MCF 10A (cell line): ENCODE results near the gene ANP32E. TPM values are rescaled to one million over a fixed set of nuclear protein-coding genes. Genes with fewer than 3 reads are reported as not detected.

Experiments
- BruUV-seq: library from RNA; stranded (reverse); fragments of 400-500 nt; replicated peaks from 2 replicates; lab custom pipeline; 2021; lab: Mats Ljungman, UMichigan
- CTCF ChIA-PET: fragments of 300-600 bp; sonication (Branson Sonifier 250); formaldehyde crosslinking; extraction: SDS; loops from one replicate; lab custom pipeline; 2021; ENCODE audit warnings: antibody characterized with exemption, inconsistent platforms; lab: Yijun Ruan, JAX
- POLR2A ChIA-PET: fragments of 300-600, 350-650 bp; sonication (Branson Sonifier 250); formaldehyde crosslinking; extraction: SDS; loops from one replicate; lab custom pipeline; 2020; ENCODE audit warnings: antibody characterized with exemption, inconsistent platforms; lab: Yijun Ruan, JAX
- DNase-seq: peaks from one replicate; pipeline ENCODE4 v3.0.0-alpha.2; 2018; ENCODE audit not compliant: unreplicated experiment
- H3K27ac Mint-ChIP-seq: one replicate; pipeline ENCODE4 v1.8.0; 2022; ENCODE audit warnings: mild to moderate bottlenecking, low read depth, mixed read lengths; ENCODE audit not compliant: unreplicated experiment
- H3K27me3 Mint-ChIP-seq: one replicate; pipeline ENCODE4 v1.8.0; 2022; ENCODE audit warnings: mixed read lengths; ENCODE audit not compliant: insufficient read depth, unreplicated experiment
- H3K36me3 Mint-ChIP-seq: one replicate; pipeline ENCODE4 v1.8.0; 2022; ENCODE audit warnings: mild to moderate bottlenecking, moderate library complexity, mixed read lengths; ENCODE audit not compliant: insufficient read depth, unreplicated experiment
- H3K4me1 Mint-ChIP-seq: one replicate; pipeline ENCODE4 v1.8.0; 2022; ENCODE audit warnings: mixed read lengths; ENCODE audit not compliant: insufficient read depth, unreplicated experiment
- H3K4me3 Mint-ChIP-seq: one replicate; pipeline ENCODE4 v1.8.0; 2022; ENCODE audit warnings: mild to moderate bottlenecking, moderate library complexity, mixed read lengths; ENCODE audit not compliant: unreplicated experiment
- H3K9me3 Mint-ChIP-seq: one replicate; pipeline ENCODE4 v1.8.0; 2022; ENCODE audit warnings: mixed read lengths; ENCODE audit not compliant: unreplicated experiment
- intact Hi-C: fragments of 100-400 bp; cut with micrococcal nuclease; formaldehyde crosslinking; loops from 2 replicates; pipeline ENCODE4 v1.14.1; 2022
- total RNA-seq: library from RNA; stranded (reverse); gene quantifications from 2 replicates; pipeline ENCODE4 v1.2.3, GENCODE V29; 2022
- TF ChIP-seq, protein P1 (sequence below): fragments of 200-600 bp; IDR thresholded peaks from one replicate; pipeline ENCODE4 v1.8.0; 2022; ENCODE audit warnings: antibody characterized with exemption, mild to moderate bottlenecking; ENCODE audit not compliant: unreplicated experiment

The ANP32E gene
- total RNA-seq, 1 experiment from 2014 or later: 67.3 TPM

GRCh38 chr1:150259217-150259616 lies 23.3 kb upstream of the ANP32E start:
- no peak overlapping the region for H3K27ac Mint-ChIP-seq
- H3K4me1 Mint-ChIP-seq: peaks cover 66% of the 10 kb centered on the region
- intact Hi-C loops: loop anchor here (5.0 kb wide), 4 partner anchors 203 to 553 kb away; partner anchors contain the start of gene ADAMTSL4
- ChIA-PET CTCF (interaction anchor here (0.7 to 12.7 kb wide), 6 partner anchors 10 to 304 kb away, joined by 3 to 215 read pairs (median 4); partner anchors contain the start of genes APH1A and CIART), POLR2A (interaction anchor here (0.6 to 11.7 kb wide), 12 partner anchors 9 to 303 kb away, joined by 3 to 239 read pairs (median 6); partner anchors contain the start of genes ANP32E, APH1A, C1orf54 and CIART)
- no peaks in the 10 kb centered on the region for H3K9me3 Mint-ChIP-seq
- no peaks in the 10 kb centered on the region for H3K27me3 Mint-ChIP-seq
- no TSS peak for BruUV-seq
- peaks cover 11% of the 10 kb centered on the region for H3K36me3 Mint-ChIP-seq
- H3K4me3 Mint-ChIP-seq: peak overlapping the region; percentile 64
- TF ChIP-seq, protein P1, sequence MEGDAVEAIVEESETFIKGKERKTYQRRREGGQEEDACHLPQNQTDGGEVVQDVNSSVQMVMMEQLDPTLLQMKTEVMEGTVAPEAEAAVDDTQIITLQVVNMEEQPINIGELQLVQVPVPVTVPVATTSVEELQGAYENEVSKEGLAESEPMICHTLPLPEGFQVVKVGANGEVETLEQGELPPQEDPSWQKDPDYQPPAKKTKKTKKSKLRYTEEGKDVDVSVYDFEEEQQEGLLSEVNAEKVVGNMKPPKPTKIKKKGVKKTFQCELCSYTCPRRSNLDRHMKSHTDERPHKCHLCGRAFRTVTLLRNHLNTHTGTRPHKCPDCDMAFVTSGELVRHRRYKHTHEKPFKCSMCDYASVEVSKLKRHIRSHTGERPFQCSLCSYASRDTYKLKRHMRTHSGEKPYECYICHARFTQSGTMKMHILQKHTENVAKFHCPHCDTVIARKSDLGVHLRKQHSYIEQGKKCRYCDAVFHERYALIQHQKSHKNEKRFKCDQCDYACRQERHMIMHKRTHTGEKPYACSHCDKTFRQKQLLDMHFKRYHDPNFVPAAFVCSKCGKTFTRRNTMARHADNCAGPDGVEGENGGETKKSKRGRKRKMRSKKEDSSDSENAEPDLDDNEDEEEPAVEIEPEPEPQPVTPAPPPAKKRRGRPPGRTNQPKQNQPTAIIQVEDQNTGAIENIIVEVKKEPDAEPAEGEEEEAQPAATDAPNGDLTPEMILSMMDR: no peak
- no peak for DNase-seq

DNA sequence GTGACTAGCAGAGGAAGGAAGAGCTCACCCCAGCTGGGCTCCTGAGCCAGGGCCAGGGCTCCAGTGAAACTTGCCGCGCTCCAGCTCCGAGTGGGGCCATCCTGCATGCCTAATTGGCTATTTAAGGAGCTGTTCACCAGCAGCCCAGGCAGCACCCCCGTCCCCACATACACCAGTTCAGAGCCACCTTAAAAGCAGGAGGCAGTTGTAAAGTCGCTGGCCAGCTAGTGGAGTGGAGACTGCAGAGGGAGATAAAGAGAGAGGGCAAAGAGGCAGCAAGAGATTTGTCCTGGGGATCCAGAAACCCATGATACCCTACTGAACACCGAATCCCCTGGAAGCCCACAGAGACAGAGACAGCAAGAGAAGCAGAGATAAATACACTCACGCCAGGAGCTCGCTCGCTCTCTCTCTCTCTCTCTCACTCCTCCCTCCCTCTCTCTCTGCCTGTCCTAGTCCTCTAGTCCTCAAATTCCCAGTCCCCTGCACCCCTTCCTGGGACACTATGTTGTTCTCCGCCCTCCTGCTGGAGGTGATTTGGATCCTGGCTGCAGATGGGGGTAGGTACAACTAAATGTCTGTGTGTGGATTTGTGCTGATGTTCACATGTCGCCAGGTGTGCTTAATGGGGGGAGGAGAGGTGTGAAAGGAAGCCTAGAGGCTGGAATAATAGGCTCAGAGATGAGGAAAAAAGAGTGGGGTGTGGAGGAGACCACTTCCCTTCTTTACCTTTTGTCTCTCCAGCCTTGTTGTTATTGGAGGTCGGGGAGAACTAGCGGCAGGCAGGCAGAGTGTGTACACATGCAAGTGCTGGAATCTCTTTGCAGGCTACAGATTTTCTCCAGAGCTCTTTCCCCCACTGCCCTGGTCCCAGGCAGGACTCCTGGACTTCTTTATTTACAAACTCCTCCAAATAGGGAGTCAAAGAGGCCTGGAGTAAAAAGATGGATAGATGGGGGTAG lies 22.0 kb upstream of the ANP32E start, which contains the start of gene CA14:
Gene CA14, plus strand, starts transcription at position 151 of the 962 bp plus-strand sequence. Its CDS starts 355 bp downstream, at position 506.
- CTCF ChIA-PET: interaction anchor here (0.5 to 12.7 kb wide), 9 partner anchors 12 to 1091 kb away, joined by 3 to 215 read pairs (median 3); partner anchors contain the start of genes APH1A and CIART
- H3K4me1 Mint-ChIP-seq: peaks cover 60% of the 10 kb centered on the region
- no peaks in the 10 kb centered on the region for H3K9me3 Mint-ChIP-seq
- POLR2A ChIA-PET: interaction anchor here (0.8 to 11.7 kb wide), 5 partner anchors 12 to 65 kb away, joined by 3 to 239 read pairs (median 27); partner anchors contain the start of genes ANP32E, APH1A and CIART
- intact Hi-C loops: loop anchor here (5.0 kb wide), 4 partner anchors 204 to 554 kb away; partner anchors contain the start of gene ADAMTSL4
- peak within 1 kb of the TSS; percentile 5 for H3K4me3 Mint-ChIP-seq
- no peaks in the 10 kb centered on the region for H3K27me3 Mint-ChIP-seq
- BruUV-seq: no TSS peak
- no peaks in the 10 kb centered on the region for H3K36me3 Mint-ChIP-seq
- TF ChIP-seq, protein P1: no peak
- no peak within 1 kb of the TSS for H3K27ac Mint-ChIP-seq
- no peak for DNase-seq

DNA sequence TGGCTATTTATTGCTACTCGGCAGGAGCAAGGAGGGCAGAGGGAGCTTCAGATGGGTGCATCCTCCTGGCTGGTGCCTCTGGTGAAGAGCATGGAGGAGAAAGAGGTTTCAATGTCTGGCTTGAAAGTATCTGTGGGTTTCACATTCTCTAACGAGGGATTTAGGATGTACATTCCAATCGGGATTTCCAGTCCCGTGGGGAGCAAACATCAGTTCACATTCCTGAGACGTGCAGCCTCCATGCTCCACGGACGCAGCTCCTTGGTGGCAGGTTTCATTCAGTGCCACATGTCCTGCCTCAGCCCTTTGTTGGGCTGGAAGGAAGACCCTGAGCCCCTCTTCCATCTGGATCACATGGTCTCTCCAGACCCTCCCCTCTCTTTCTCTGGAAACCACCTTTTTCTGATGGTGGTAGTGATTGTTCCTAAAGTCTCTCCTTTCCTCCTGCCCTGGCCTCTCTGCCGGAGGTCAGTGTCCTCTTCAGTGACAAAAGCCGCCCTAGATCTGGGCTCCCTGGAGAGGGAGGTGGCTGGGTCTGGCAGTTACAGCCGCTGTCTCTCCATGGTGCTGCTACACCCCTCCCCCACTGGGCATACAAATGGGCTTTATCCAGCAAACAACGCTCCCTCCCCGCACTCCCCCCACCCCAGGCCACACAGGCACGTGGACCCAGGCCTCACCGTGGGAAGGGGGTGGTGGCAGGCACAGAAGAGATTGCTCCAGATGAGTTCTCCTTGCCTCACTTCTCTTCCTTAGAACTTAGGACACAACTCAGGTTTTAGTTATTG lies 20.8 kb upstream of the ANP32E start:
- no peak for DNase-seq
- no peaks in the 10 kb centered on the region for H3K9me3 Mint-ChIP-seq
- H3K36me3 Mint-ChIP-seq: no peaks in the 10 kb centered on the region
- H3K4me1 Mint-ChIP-seq: peaks cover 51% of the 10 kb centered on the region
- ChIA-PET POLR2A (interaction anchor here (0.6 to 11.7 kb wide), 15 partner anchors 10 to 666 kb away, joined by 3 to 239 read pairs (median 4); partner anchors contain the start of genes ADAMTSL4, APH1A, CIART and PRPF3), CTCF (interaction anchor here (0.6 to 12.7 kb wide), 47 partner anchors 8 to 825 kb away, joined by 3 to 215 read pairs (median 5); partner anchors contain the start of genes APH1A, C1orf54, CIART and MINDY1)
- intact Hi-C loops: loop anchor here (1.0 to 5.0 kb wide), 6 partner anchors 25 to 740 kb away; partner anchors contain the start of gene ADAMTSL4
- H3K27me3 Mint-ChIP-seq: no peaks in the 10 kb centered on the region
- TF ChIP-seq, protein P1: no peak
- H3K27ac Mint-ChIP-seq: no peak overlapping the region
- no TSS peak for BruUV-seq
- H3K4me3 Mint-ChIP-seq: no peak overlapping the region
